ENCODE results near the gene KAT5. TPM values are rescaled to one million over a fixed set of nuclear protein-coding genes. Genes with fewer than 3 reads are reported as not detected.

The KAT5 gene
- total and polyA plus RNA-seq, 2 of the 13 experiments (the other 11 are each of a cell fraction or from before 2014, with no cell fraction given) = 35.2 to 48.3 TPM

- TF ChIP-seq REST (IDR thresholded peaks at IDR 0.05; ENCODE audit: borderline replicate concordance in 1 of 2, low read depth in 1 of 2, low read length in 2 of 2) (0 out of 4 replicates have a peak, but pooled peaks of 1 of the 2 experiments have one; percentile 4), ZFP62 (CRISPR knock-in tag; IDR thresholded peaks at IDR 0.05) (no peak), SP4 (CRISPR knock-in tag; IDR thresholded peaks at IDR 0.05) (peak; percentile 87), RBM39 (IDR thresholded peaks at IDR 0.05; ENCODE audit: low read depth, low read length, poor library complexity, severe bottlenecking) (peak; percentile 88), SRF (IDR thresholded peaks at IDR 0.05; ENCODE audit: low read depth, low read length) (peak; percentile 97), ZNF761 (CRISPR knock-in tag; conservative IDR thresholded peaks at IDR 0.05) (0 out of 2 replicates have a peak, but pooled peaks have one; percentile 49), SRY (CRISPR knock-in tag; IDR thresholded peaks at IDR 0.05) (peak; percentile 98), DDIT3 (CRISPR knock-in tag; IDR thresholded peaks at IDR 0.05) (no peak), ZSCAN29 (CRISPR knock-in tag; conservative IDR thresholded peaks at IDR 0.05) (no peak), ZNF282 (IDR thresholded peaks at IDR 0.05; ENCODE audit: partially characterized antibody) (no peak), HOXA5 (CRISPR knock-in tag; IDR thresholded peaks at IDR 0.05) (peak; percentile 88), ZNF576 (CRISPR knock-in tag; IDR thresholded peaks at IDR 0.05) (peak; percentile 96; the same call in 1 of the 2 replicates), NCOR1 (IDR thresholded peaks at IDR 0.05; ENCODE audit: borderline replicate concordance, low read length) (peak; percentile 45; the same call in 1 of the 2 replicates), NR2F1 (CRISPR knock-in tag; IDR thresholded peaks at IDR 0.05) (no peak), ZNF614 (CRISPR knock-in tag; IDR thresholded peaks at IDR 0.05; ENCODE audit: borderline replicate concordance) (peak; percentile 87; the same call in 1 of the 2 replicates), ZBTB37 (CRISPR knock-in tag; IDR thresholded peaks at IDR 0.05) (peak; percentile 38; the same call in 1 of the 2 replicates), CTCF (CRISPR knock-in tag; IDR thresholded peaks at IDR 0.05) (peak; percentile 99), YY1 (IDR thresholded peaks at IDR 0.05; ENCODE audit: insufficient read depth, insufficient replicate concordance, low read depth, low read length) (peak; percentile 96), ZNF572 (CRISPR knock-in tag; IDR thresholded peaks at IDR 0.05) (0 out of 2 replicates have a peak, but pooled peaks have one; percentile 79)
These were observed at the start of gene KAT5 (continued) for GRCh38 chr11:65711785-65712632.
